Measurements from ENCODE around the gene TIMM8B.

TIMM8B gene

GRCh38 chr11:112057170-112057569, 29.4 kb downstream of the TIMM8B start:
- no peak for ATAC-seq
- TF ChIP-seq ESRRG (CRISPR knock-in tag; IDR thresholded peaks at IDR 0.05) (no peak), PATZ1 (CRISPR knock-in tag; IDR thresholded peaks at IDR 0.05; ENCODE audit: borderline replicate concordance) (no peak), PPARA (CRISPR knock-in tag; IDR thresholded peaks at IDR 0.05; ENCODE audit: borderline replicate concordance) (no peak), TCF4 (CRISPR knock-in tag; IDR thresholded peaks at IDR 0.05; ENCODE audit: borderline replicate concordance) (no peak), POU6F1 (CRISPR knock-in tag; IDR thresholded peaks at IDR 0.05; ENCODE audit: borderline replicate concordance, low read depth) (no peak), TOX (CRISPR knock-in tag; IDR thresholded peaks at IDR 0.05; ENCODE audit: borderline replicate concordance) (no peak), ZC3H10 (CRISPR knock-in tag; IDR thresholded peaks at IDR 0.05) (no peak), SNAI2 (CRISPR knock-in tag; IDR thresholded peaks at IDR 0.05) (no peak), TSHZ2 (CRISPR knock-in tag; IDR thresholded peaks at IDR 0.05) (no peak), ZNF565 (CRISPR knock-in tag; conservative IDR thresholded peaks at IDR 0.05; ENCODE audit: low read depth) (no peak), OSR1 (CRISPR knock-in tag; IDR thresholded peaks at IDR 0.05) (no peak), ZFP3 (CRISPR knock-in tag; IDR thresholded peaks at IDR 0.05) (no peak), CSRNP3 (CRISPR knock-in tag; IDR thresholded peaks at IDR 0.05) (no peak), ZNF8 (CRISPR knock-in tag; IDR thresholded peaks at IDR 0.05) (no peak), GLIS3 (CRISPR knock-in tag; IDR thresholded peaks at IDR 0.05) (no peak)

- TF ChIP-seq ZFP30 (CRISPR knock-in tag; IDR thresholded peaks at IDR 0.05): no peak
- TF ChIP-seq CSRNP3 (CRISPR knock-in tag; IDR thresholded peaks at IDR 0.05): no peak
- ATAC-seq: no peak
Observed at GRCh38 chr11:112051768-112052167, 34.8 kb downstream of the TIMM8B start.

GRCh38 chr11:112050721-112051120, 35.8 kb downstream of the TIMM8B start:
- no peak for ATAC-seq
- TF ChIP-seq CSRNP3 (CRISPR knock-in tag; IDR thresholded peaks at IDR 0.05) (no peak), PATZ1 (CRISPR knock-in tag; IDR thresholded peaks at IDR 0.05; ENCODE audit: borderline replicate concordance) (no peak), ARNTL (CRISPR knock-in tag; IDR thresholded peaks at IDR 0.05; ENCODE audit: borderline replicate concordance, low read depth) (no peak), ZFP30 (CRISPR knock-in tag; IDR thresholded peaks at IDR 0.05) (no peak), SNAI2 (CRISPR knock-in tag; IDR thresholded peaks at IDR 0.05) (no peak), POU6F1 (CRISPR knock-in tag; IDR thresholded peaks at IDR 0.05; ENCODE audit: borderline replicate concordance, low read depth) (no peak), PPARA (CRISPR knock-in tag; IDR thresholded peaks at IDR 0.05; ENCODE audit: borderline replicate concordance) (no peak), TOX (CRISPR knock-in tag; IDR thresholded peaks at IDR 0.05; ENCODE audit: borderline replicate concordance) (no peak), CSDC2 (CRISPR knock-in tag; IDR thresholded peaks at IDR 0.05) (no peak), ZC3H10 (CRISPR knock-in tag; IDR thresholded peaks at IDR 0.05) (no peak), ZNF70 (CRISPR knock-in tag; IDR thresholded peaks at IDR 0.05) (no peak), RARB (CRISPR knock-in tag; IDR thresholded peaks at IDR 0.05) (no peak), OSR1 (CRISPR knock-in tag; IDR thresholded peaks at IDR 0.05) (no peak), ESRRG (CRISPR knock-in tag; IDR thresholded peaks at IDR 0.05) (no peak), ZNF565 (CRISPR knock-in tag; conservative IDR thresholded peaks at IDR 0.05; ENCODE audit: low read depth) (no peak)

Measured in SK-N-SH treated with all-trans-retinoic acid at 6 μM for 48 hours (cell line).